Left colon (tissue), 2 donors: Measurements from ENCODE around the gene SPA17. TPM values are rescaled to one million over a fixed set of nuclear protein-coding genes. Genes with fewer than 3 reads are reported as not detected.
A peak's percentile ranks its signal among the peaks of the same experiment; 100 is the strongest.

Experiments
- ATAC-seq: fragments of 200-7000 bp; cut with Tn5 transposase; one replicate; pipeline ENCODE4 v1.9.1; 2020; ENCODE audit warnings: mild to moderate bottlenecking, moderate library complexity
- DNase-seq, 2 donors: peaks; one replicate each; pipeline ENCODE4 v3.0.0-alpha.2; 2020
- intact Hi-C, 2 donors: fragments of 100-400 bp; cut with DNase I in 1 of 2; cut with micrococcal nuclease in 1 of 2; formaldehyde crosslinking; loops; one replicate each; pipeline versions ENCODE4 v1.11.2 to v1.14.0; 2022; cut with DNase I, micrococcal nuclease
- total RNA-seq, 2 donors: library from RNA; stranded (reverse); fragmentation: NEBNext Ultra II Directional; extraction: Animal tissue kit (Norgen Biotek cat#: 25700); gene quantifications; one replicate each; pipeline ENCODE4 v1.2.1, GENCODE V29; 2021
- donor health status: DM: no; HTN: no; CAD: no.
- donor health status: DM: yes; HTN: yes; CAD: no.

The SPA17 gene
- total RNA-seq, 2 donors from 2014 or later, result 7.4 to 8.7 TPM

GRCh38 chr11:124716591-124716990 lies 42.9 kb downstream of the SPA17 start:
- no peak for ATAC-seq
- intact Hi-C loops, result no loop called here
- no peak for DNase-seq

DNA sequence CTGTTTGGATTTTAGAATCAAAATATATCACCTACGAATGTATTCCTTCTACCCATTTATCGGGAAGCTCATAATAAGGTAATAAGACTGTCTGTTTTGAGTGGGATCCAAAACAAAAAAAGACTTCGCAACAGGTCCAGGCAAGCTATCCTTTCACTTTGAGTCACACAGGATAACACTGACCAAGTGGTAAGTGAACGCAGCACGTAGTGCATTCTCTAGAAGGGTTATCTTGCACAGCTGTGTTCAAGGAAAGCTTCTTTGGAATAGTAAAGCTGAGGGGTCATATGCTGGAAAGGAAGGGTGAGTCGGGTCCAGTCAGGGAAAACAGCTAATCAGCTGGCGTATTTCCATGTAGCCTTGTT lies 43.7 kb downstream of the SPA17 start:
- ATAC-seq, result no peak

DNA sequence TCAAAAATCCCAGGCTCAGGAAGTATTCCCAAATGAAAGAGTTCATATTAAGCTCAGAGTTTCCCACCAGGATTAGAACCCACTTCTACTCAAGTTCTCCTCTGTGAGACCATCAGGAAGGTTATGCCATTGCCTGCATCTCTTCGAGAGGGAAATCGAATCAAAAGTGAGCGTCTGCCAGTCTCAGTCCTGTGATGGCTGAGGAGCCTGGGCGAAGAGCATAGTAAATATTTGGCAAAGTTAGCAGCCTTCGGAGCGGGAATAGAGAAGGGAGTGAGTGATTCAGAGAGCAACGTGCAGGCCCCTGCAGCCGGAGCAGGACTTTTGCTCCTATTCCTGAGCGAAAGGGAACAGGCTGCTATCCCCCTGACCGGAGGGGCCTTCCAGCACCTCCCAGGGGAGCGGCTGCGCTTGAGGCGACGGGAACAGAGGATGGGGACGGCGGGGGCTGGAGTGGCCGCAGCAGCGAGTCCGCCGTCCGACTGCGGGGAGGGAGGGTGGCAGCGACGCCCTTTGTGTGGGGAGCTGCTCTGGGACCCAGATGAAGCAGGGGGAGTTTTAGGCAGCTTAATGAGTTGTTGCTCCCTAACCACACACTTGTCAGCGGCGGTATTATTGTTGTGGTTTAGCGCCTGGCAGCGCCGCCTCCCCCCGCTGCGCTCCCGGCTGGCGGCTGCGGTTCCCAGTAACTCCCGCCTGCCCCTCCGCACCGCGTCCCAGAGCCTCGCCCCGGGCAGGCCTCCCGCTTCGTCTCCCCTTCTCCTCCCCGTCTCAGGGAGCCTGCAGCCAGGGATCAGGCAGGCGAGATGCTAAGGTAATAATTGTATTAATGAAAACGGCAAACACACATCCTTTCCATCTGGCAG lies 44.3 kb downstream of the SPA17 start:
- ATAC-seq (peak; percentile 63), DNase-seq (no peak)
- intact Hi-C loops, result no loop called here

More for the DNA sequence above, 43.7 kb downstream of the SPA17 start:
- intact Hi-C loops, result no loop called here
- DNase-seq, result no peak

DNA sequence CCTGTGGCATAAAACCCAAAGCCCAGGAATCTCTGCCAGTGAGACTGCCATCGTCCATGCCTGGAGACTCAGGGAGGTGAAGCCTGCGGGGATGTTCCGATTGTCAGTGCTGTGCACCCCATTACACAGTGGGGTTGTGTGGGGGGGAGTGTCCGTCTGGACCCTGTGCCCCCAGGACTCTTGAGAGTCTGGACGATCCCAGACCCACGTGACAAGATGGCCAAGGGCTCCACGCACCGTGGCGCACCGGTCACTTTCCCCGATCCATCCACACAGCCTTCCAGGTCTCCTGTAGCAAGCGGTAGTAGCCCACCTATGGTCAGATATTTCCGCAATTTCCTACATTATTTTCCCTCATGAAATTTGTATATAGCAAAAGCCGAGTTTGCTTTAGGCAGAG lies 45.1 kb downstream of the SPA17 start:
- no peak for DNase-seq
- intact Hi-C loops, result no loop called here
- no peak for ATAC-seq

- no peak for ATAC-seq
- no peak for DNase-seq
- intact Hi-C loops, result no loop called here
Measured at GRCh38 chr11:124719534-124719933, 45.8 kb downstream of the SPA17 start.

GRCh38 chr11:124722176-124722575 lies 48.5 kb downstream of the SPA17 start:
- no peak for ATAC-seq
- DNase-seq, result no peak
- intact Hi-C loops, result no loop called here

GRCh38 chr11:124724979-124725718 lies 51.4 kb downstream of the SPA17 start:
- DNase-seq (peak; percentile 50 to 53), ATAC-seq (peak; percentile 98)
- intact Hi-C loops, result no loop called here

DNA sequence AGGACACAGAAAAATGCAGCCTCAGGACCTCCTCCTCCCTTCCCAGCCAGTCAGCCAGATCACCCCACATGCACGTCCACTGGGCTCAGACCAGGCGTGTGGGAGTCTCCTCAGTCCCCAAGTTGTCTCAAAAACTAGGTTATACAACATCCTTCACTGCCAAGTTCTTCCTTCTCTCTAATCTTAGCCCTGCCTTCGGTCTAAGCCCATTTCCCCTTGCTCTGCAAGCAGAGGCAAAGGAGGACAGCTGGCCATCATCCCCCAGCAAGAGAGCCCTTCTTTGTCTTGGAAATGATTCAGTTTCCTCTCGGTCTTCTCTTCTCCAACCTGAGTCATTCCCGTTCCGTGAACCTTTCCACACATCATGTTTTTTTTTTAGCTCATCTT lies 52.0 kb downstream of the SPA17 start:
- intact Hi-C loops, result no loop called here
- ATAC-seq (no peak), DNase-seq (no peak)

DNA sequence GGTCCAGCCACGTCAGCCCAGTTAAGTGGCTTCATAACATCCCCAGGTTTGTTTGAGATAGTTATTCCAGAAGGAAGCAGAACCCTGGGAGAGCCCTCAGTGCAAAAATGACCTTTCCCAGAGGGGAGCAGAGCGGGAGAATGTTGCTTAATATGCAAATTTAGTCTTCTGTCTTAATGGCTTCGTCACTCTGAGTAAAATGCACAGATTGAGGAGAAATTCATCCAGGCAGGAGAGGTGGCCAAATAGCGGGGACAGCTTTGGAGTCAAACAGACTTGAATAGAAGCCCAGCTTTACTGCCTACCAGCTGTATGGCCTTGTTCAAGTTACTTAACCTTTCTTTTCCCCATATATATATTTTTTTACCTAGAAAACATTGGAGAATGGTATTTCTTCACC lies 53.8 kb downstream of the SPA17 start:
- DNase-seq (no peak), ATAC-seq (no peak)
- intact Hi-C loops, result no loop called here

DNA sequence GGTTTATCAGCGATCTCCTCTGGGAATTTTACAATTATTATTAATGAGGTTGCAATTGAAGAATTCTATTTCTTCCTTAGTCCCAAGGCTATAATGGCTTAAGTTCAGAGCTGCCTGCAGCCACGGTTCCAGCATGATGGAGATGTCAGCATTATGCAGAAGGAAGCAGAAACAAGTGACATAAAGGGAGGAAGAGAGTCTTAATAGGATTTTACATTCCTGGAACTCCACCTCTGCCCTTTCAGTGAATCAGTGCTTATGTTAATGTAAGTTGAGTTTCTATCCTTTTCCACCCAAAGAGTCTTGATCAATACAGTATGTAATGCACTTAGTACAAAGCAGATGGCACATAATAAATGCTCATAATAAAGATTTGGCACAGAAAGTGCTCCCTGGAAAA lies 54.4 kb downstream of the SPA17 start:
- DNase-seq (no peak), ATAC-seq (no peak)
- intact Hi-C loops, result no loop called here

GRCh38 chr11:124729571-124729970 lies 55.9 kb downstream of the SPA17 start:
- intact Hi-C loops, result no loop called here
- DNase-seq (no peak), ATAC-seq (no peak)

GRCh38 chr11:124732230-124732629 lies 58.5 kb downstream of the SPA17 start:
- intact Hi-C loops, result no loop called here
- no peak for DNase-seq
- peak; percentile 75 for ATAC-seq

DNA sequence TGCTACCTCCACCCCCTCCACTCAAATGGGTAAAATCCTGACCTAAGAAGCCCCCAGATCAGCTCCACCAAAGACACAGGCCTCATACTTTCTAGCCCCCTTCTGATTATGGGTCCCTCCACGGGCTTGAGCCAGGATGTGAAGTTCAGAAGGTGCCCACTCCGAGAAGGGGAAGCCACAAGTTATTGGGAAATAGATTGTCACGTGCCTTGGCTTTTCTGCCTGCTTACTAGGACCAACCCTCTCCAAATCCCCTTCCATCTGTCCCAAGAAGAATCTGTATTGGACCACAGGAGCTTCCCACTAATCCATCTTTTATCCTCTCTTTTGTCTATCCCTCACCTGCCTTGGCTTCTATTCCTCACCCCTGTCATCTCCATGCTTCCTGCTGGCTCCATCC lies 63.0 kb downstream of the SPA17 start:
- intact Hi-C loops, result no loop called here
- no peak for ATAC-seq
- no peak for DNase-seq

- no peak for ATAC-seq
- no peak for DNase-seq
- intact Hi-C loops, result no loop called here
Measured at GRCh38 chr11:124737638-124738305, 64.1 kb downstream of the SPA17 start.

GRCh38 chr11:124738713-124739478 lies 65.2 kb downstream of the SPA17 start:
- intact Hi-C loops, result no loop called here
- ATAC-seq (no peak), DNase-seq (no peak)

- peak; percentile 91 to 95 for DNase-seq
- peak; percentile 99 for ATAC-seq
- intact Hi-C loops, result no loop called here
Measured at GRCh38 chr11:124739479-124740276, 66.0 kb downstream of the SPA17 start, which contains the start of gene NRGN. TSS of gene NRGN (plus strand) at chr11:124739942. CDS start at chr11:124740085, 143 bp downstream.

- intact Hi-C loops, result no loop called here
- ATAC-seq (peak; percentile 36), DNase-seq (peak in 1 of 2 donors; percentile 40)
Measured at GRCh38 chr11:124740277-124740882, 66.7 kb downstream of the SPA17 start.

DNA sequence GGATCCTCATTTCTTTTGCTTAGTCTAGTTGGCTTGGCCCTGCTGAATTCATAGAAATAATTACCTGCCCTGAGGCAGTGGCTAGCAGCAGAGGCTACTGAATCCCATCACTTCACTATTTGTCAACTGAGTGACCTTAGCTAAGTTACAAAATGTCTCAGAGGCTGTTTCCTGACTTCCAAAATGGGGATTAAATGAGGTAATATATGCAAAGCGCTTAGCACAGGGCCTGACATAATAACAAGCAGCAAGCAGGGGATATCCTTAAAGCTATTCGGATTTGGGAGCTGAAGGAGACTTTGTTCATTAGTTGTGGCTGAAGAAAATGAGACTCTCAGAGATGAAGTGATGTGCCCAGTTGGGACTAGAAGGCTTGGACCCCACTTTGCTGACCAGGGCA lies 68.9 kb downstream of the SPA17 start:
- DNase-seq, result no peak

More for the DNA sequence above, 68.9 kb downstream of the SPA17 start:
- no peak for ATAC-seq
- intact Hi-C loops, result no loop called here
